HUDEP-2 (cell line): ENCODE results near the gene HEATR5A.
A peak's percentile ranks its signal among the peaks of the same experiment; 100 is the strongest.
"Not testable (repeated sequence)": the region's sequence is repeated elsewhere in the genome, so short reads cannot be mapped to it uniquely, and the experiment has no call there.

Experiments
- DNase-seq, 76 experiments: peaks; one replicate each; lab custom pipeline; 2025; ENCODE audit not compliant: unreplicated experiment in 76 of 76; lab: John Stamatoyannopoulos, UW

The HEATR5A gene

DNA sequence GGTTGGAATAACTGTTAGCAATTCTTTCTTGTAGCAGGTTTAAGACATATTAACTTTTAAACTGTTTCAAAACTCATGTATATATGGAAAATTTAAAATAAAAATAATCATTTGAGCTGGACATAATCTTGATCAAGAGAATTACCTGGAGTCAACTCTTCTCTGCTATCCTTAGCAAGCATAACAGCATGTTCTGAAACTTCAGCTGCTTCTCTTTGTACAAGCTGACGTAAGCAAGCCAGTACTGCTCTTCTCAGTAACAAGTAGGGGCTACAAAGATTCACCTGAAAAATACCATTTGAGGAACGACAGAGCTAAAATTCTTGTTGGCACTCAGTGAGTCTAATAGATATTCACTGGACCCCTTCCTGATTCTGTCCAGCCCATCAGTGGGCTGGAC lies 83.0 kb downstream of the HEATR5A start:
- no peak for DNase-seq

- no peak for DNase-seq
These were observed 83.7 kb downstream of the HEATR5A start for GRCh38 chr14:31336646-31337045.

- DNase-seq, result not testable (repeated sequence)
These were observed 89.0 kb downstream of the HEATR5A start for GRCh38 chr14:31331395-31331794.

DNA sequence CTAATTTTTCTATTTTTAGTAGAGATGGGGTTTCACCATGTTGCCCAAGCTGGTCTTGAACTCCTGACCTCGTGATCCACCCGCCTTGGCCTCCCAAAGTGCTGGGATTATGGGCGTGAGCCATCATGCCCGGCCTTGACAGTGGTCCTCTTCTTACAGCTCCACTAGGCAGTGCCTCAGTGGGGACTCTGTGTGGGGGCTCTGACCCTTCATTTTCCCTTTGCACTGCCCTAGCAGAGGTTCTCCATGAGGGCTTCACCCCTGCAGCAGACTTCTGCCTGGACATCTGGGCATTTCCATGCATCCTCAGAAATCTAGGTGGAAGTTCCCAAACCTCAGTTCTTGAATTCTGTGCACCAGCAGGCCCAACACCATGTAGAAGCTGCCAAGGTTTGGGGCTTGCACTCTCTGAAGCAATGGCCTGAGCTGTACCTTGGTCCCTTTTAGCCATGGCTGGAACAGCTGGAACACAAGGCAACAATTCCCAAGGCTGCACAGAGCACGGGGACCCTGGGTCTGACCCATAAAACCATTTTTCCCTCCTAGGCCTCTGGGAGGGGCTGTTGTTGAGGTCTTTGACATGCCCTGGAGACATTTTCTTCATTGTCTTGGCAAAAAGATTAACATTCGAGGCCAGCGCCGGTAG lies 90.4 kb downstream of the HEATR5A start:
- DNase-seq, result not testable (repeated sequence)

DNA sequence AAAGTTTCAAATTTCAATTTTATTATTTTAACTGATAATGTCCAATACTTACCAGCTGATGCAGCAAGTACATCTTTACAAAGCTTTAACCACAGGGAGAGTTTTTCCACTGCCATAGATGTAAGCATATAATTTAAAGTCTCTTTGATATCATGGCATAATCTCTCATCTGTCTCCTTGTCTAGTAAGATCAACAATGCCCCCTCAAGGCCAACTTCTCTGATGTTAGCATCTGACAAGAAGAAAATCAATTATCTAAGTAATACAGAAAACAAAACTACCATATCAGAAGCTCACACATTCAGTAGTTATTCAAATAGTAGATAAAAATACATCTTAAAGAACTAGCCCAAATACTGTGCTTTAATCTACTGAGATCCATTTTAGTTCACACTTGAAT lies 94.2 kb downstream of the HEATR5A start:
- peak in 14 of 76 experiments; percentile 2 to 38 (median 6) for DNase-seq

DNA sequence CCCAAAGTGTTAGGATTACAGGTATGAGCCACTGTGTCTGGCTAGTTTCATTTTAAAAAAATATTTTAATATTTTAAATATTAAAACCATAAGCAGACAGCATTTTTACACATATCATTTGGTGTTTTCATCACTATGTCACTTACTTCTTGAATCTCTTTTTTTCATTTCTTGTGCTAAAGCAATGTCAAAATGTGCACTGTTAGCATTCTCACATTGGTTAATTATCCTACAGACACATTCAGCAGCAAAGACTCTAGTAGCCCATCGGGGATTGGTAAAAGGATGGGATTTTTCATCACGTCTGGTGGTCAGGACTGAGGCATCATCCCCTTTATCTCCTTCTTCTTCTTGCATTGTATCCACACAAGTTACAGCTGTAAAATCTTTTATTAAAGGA lies 96.9 kb downstream of the HEATR5A start:
- DNase-seq, result no peak

DNA sequence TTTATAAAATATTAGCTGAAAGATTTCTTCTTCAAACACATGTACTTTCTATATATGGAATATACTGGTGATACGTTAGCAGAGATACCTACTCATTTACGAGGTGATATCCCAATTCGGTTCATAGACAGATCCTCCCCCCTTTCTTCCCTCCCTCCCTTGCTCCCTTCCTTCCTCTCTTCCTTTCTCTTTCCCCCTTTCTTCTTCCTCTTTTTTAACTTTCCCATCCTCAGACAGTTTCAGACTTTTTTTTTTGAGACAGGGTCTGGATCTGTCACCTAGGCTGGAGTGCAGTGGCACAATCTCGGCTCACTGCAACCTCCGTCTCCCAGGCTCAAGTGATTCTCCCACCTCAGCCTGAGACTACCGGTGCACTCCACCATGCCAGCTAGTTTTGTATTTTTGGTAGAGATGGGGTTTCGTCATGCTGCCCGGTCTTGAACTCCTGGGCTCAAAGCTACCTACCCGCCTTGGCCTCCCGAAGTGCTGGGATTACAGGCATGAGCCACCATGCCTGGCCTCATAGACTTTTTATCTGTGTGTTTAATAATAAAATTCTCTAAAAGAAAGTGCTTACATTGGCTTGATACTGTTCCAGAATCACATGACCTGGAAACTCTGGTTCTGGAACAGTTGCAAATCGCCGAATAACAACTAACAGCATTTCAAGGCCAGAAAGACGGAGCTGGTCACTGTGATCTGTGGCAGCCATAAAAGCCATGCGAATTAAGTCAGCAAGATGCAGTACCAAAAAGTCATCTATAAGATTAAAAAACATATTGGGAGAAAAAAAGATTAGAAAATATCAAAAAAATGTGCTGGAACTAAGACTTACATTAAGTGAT lies 99.2 kb downstream of the HEATR5A start:
- no peak for DNase-seq

- no peak for DNase-seq
These were observed 100.1 kb downstream of the HEATR5A start for GRCh38 chr14:31320216-31320615.

GRCh38 chr14:31319701-31320100 lies 100.6 kb downstream of the HEATR5A start:
- DNase-seq, result no peak

DNA sequence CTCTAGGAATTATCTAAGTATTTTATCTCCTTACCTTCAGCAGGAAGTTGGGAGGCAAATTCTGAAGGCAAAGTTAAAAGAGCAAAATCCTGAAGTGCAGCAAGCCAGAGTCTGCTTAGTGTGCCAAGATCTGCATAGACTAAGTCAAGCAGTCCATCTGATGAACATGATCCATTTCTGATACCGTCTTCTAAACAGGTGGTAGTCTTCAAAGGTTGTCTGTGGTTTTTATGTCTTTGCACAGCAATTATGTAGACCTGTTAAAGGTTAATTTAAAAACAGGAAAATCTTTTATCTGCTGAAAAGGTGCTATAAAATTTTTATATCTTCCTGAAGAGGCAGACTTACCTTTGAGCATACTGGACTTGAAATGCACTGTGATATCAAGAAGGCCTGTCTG lies 107.4 kb downstream of the HEATR5A start:
- no peak for DNase-seq

DNA sequence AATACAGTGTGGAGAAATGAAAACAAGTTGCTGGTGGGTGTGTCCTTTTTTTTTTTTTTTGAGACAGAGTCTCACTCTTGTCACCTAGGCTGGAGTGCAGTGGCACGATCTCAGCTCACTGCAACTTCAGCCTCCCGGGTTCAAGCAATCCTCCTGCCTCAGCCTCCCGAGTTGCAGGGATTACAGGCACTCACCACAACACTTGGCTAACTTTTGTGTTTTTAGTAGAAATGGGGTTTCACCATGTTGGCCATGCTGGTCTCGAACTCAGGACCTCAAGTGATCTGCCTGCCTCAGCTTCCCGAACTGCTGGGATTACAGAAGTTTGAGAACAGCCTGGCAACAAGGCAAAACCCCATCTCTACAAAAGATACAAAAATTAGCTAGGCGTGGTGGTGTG lies 108.0 kb downstream of the HEATR5A start:
- not testable (repeated sequence) for DNase-seq

- no peak for DNase-seq
These were observed 112.7 kb downstream of the HEATR5A start for GRCh38 chr14:31307618-31308017.

DNA sequence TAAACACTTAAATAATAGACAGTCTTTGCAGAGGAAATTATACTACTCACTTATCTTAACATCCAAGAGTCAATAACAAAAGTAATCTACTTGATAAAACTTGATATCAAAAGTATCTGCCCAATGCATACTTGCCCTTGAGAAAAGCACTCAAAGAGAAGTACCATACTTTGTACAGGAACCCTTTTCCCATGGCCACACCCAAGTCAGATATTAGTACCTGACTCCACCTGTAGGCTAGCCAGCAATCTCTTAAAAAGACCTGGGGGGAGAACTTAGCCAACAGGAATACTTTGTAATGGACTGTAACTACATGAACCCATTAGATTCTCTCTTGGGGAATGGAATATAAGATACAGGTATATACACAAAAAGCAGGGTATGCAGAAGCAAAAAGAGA lies 113.2 kb downstream of the HEATR5A start:
- no peak for DNase-seq

DNA sequence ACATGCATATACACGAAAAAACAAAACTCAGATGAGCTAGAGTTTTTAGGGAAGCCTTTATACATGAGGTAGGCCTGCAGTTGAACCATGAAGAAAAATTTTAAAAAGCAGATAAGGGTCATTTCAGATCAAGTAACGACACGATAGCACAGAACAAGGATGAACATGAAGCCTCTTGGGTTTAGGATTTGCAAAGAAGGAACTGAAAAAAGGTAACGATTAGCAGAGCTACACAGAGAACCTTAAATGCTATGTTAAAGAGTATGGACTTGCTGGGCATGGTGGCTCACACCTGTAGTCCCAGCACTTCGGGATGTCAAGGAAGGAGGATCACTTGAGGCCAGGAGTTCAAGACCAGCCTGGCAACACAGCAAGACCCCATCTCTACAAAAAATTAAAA lies 116.7 kb downstream of the HEATR5A start:
- no peak for DNase-seq

DNA sequence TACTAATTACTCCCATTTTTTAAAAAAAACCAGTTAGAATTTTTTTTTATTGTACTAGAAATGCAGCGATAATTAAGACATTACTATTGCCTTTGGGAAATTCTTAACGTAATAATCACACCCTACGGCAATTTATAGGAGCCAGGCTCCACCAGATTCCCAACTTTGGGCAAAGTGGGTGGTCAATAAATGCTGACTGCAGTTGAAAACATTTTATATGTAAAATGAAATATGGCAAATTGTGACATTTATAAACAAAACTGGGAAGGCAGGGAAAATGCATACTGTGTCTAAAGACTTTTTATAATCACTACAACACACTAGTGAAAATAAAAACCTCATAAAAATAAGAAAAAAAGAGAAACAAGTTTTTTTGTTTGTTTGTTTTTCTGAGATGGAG lies 119.5 kb downstream of the HEATR5A start:
- no peak for DNase-seq

GRCh38 chr14:31300296-31300695 lies 120.1 kb downstream of the HEATR5A start:
- DNase-seq, result no peak

GRCh38 chr14:31297701-31298344 lies 122.5 kb downstream of the HEATR5A start:
- no peak for DNase-seq

GRCh38 chr14:31297112-31297511 lies 123.2 kb downstream of the HEATR5A start:
- DNase-seq, result no peak

DNA sequence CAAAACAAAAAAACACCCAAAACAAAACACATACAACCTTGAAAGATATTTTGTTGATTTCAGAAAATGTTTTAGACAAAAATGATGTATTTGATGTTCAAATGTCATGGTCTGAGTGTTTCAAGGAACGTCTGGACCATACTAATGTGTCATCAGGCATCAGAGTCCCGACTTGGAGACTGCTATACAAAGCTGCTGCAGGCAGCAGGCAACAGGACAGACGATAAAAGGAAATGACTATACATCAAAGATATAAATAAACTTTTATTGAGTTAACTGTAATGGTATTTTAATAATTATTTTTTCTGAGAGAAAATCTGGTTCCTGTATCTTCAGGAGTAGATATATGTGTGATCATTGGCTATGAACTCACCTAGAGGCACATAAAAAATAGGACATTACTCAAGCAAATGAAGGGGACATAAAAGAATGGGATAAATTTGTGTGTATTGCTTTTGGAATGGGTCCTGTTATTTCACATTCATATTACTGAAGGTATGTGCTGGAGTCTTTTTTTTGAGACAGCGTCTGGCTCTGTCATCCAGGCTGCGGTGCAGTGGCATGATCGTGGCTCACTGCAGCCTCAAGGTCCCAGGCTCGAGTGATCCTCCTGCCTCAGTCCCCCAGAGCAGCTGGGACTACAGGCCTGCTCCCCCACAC lies 125.5 kb downstream of the HEATR5A start:
- no peak for DNase-seq

DNA sequence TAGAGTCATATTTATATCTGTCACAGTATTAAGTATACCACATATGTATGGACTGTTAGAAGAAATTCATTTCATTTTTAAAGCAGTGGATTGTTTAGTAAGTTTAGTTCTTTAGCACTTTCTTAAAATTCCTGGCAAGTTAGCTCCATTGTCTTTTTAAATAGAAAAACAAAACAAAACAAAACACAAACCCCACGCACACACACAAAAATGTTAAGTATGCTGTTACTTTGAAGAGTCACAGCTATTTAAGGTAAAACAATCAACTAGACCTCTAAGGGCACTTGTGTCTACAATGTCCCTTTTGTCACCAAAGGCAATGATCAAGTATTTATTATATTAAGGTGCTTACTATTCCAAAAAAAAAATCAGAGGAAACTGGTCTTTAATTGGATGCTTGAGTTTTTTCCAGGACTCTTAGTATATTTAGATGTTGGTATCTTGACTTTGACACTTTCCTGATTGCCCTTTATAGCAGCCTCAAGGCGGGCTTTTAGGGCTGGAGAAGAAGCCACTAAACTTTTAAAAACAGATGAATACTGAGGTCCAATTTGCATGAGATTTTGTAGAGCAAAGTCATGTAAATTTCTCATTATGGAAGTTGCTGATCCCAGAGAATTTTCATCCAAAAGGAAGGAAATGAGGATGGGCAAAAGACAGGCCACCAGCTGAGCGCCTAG lies 127.3 kb downstream of the HEATR5A start:
- no peak for DNase-seq

- DNase-seq, result no peak
These were observed 129.1 kb downstream of the HEATR5A start for GRCh38 chr14:31291210-31291609.
